HEK293 (cell line): Measurements from ENCODE around the gene ZBTB21.

ENCODE experiments used
- GLIS1 ChIP-seq: fragments of 450-650 bp; formaldehyde crosslinking; IDR thresholded peaks from 2 replicates; pipeline ENCODE4 v1.5.1; 2016; ENCODE audit warnings: missing biosample characterization, missing genetic modification characterization
- HOXD13 ChIP-seq: sonication (generic); formaldehyde crosslinking; IDR thresholded peaks from 2 replicates; pipeline ENCODE4 v1.8.0; 2022; ENCODE audit warnings: missing genetic modification reagents, borderline replicate concordance
- IKZF3 ChIP-seq: fragments of 450-650 bp; IDR thresholded peaks from 2 replicates; pipeline ENCODE4 v1.5.0; 2018; ENCODE audit warnings: missing biosample characterization, mild to moderate bottlenecking, missing genetic modification characterization, moderate library complexity
- KLF7 ChIP-seq: fragments of 450-650 bp; formaldehyde crosslinking; IDR thresholded peaks from 2 replicates; pipeline ENCODE4 v1.5.1; 2016; ENCODE audit warnings: missing biosample characterization, missing genetic modification characterization, borderline replicate concordance
- OSR2 ChIP-seq: fragments of 450-650 bp; formaldehyde crosslinking; IDR thresholded peaks from 2 replicates; pipeline ENCODE4 v1.5.1; 2016; ENCODE audit warnings: missing biosample characterization, missing genetic modification characterization
- OVOL3 ChIP-seq: fragments of 450-650 bp; formaldehyde crosslinking; IDR thresholded peaks from 2 replicates; pipeline ENCODE4 v1.5.1; 2016; ENCODE audit warnings: missing biosample characterization, missing genetic modification characterization
- PRDM1 ChIP-seq: fragments of 450-650 bp; formaldehyde crosslinking; IDR thresholded peaks from 2 replicates; pipeline ENCODE4; 2016; ENCODE audit warnings: missing biosample characterization, missing genetic modification characterization
- TCF7L2 ChIP-seq: IDR thresholded peaks from 2 replicates; pipeline ENCODE4 v1.6.1; 2011; ENCODE audit warnings: low read depth, mild to moderate bottlenecking, inconsistent platforms, low read length, moderate library complexity, borderline replicate concordance
- YY2 ChIP-seq: fragments of 450-650 bp; formaldehyde crosslinking; IDR thresholded peaks from 2 replicates; pipeline ENCODE4 v1.5.1; 2016; ENCODE audit warnings: missing biosample characterization, missing genetic modification characterization
- ZBTB20 ChIP-seq: fragments of 450-650 bp; formaldehyde crosslinking; IDR thresholded peaks from 2 replicates; pipeline ENCODE4 v1.5.1; 2016; ENCODE audit warnings: missing biosample characterization, missing genetic modification characterization
- ZNF155 ChIP-seq: fragments of 450-650 bp; formaldehyde crosslinking; IDR thresholded peaks from 2 replicates; pipeline ENCODE4 v1.5.1; 2016; ENCODE audit warnings: missing biosample characterization, missing genetic modification characterization
- ZNF341 ChIP-seq: fragments of 450-650 bp; formaldehyde crosslinking; IDR thresholded peaks from 2 replicates; pipeline ENCODE4; 2016; ENCODE audit warnings: low read depth, missing biosample characterization, missing genetic modification characterization
- ZNF571 ChIP-seq: fragments of 450-650 bp; formaldehyde crosslinking; IDR thresholded peaks from 2 replicates; pipeline ENCODE4 v1.5.0; 2017; ENCODE audit warnings: missing biosample characterization, missing genetic modification characterization
- ZNF596 ChIP-seq: fragments of 450-650 bp; IDR thresholded peaks from 2 replicates; pipeline ENCODE4 v1.5.0; 2018; ENCODE audit warnings: missing biosample characterization, mild to moderate bottlenecking, missing genetic modification characterization, moderate library complexity
- ZNF610 ChIP-seq: fragments of 450-650 bp; formaldehyde crosslinking; IDR thresholded peaks from 2 replicates; pipeline ENCODE4 v1.5.1; 2016; ENCODE audit warnings: missing biosample characterization, missing genetic modification characterization, borderline replicate concordance
- TF ChIP-seq, protein P1 (sequence below): fragments of 450-650 bp; formaldehyde crosslinking; IDR thresholded peaks from 2 replicates; pipeline ENCODE4 v1.5.1; 2017; ENCODE audit warnings: missing biosample characterization, missing genetic modification characterization
- TF ChIP-seq, protein P2 (sequence below): fragments of 450-650 bp; formaldehyde crosslinking; IDR thresholded peaks from 2 replicates; pipeline ENCODE4 v1.5.1; 2016; ENCODE audit warnings: missing biosample characterization, missing genetic modification characterization
- TF ChIP-seq, protein P3 (sequence below): fragments of 450-650 bp; formaldehyde crosslinking; IDR thresholded peaks from 2 replicates; pipeline ENCODE4 v1.5.1; 2016; ENCODE audit warnings: missing biosample characterization, missing genetic modification characterization
- TF ChIP-seq, protein P4 (sequence below): fragments of 450-650 bp; formaldehyde crosslinking; IDR thresholded peaks from 2 replicates; pipeline ENCODE4 v1.5.1; 2016; ENCODE audit warnings: missing biosample characterization, missing genetic modification characterization
- TF ChIP-seq, protein P5 (sequence below): fragments of 450-650 bp; formaldehyde crosslinking; IDR thresholded peaks from 2 replicates; pipeline ENCODE4 v1.5.1; 2016; ENCODE audit warnings: missing biosample characterization, missing genetic modification characterization

Gene ZBTB21

DNA sequence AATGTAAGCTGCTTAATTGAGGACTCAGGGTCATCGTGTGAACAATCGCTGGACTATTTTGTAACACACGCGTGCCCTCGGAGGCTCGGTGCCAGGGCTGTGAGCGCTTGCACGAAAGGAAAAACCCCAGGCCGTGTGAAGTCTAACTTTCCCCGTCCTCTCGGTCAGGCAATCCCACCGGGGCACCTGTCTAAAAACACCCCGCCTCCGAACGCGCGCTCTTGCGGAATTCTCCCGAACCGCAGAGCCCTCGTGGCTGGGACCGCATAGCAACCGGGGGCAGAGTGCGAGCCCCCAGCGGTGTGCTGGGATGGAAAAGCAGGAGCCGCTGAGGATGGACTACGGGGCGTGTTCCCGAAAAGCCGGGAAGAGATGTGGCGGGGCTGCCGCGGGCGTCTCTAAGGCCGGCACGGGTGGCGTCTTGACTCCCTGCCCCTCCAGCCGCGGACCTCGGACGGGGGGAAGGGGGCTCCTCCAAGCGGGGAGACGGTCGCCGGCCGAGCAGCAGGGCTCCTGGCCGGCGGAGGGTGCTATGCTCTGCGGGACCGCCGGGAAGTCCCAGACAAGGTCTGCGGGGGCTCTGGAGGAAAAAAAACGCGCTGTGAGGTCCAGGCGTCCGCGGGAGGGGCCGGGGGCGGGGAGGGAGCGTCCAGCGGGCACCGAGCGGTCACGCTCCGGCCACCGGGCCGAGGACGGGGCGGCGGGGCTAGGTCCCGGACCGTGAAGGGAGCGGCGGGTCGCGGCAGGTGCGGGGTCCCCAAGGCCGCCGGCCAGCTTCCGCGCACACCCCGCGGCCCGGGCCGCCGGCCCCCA, 936 bp downstream of the ZBTB21 start (continued):
- TF ChIP-seq, protein P1, sequence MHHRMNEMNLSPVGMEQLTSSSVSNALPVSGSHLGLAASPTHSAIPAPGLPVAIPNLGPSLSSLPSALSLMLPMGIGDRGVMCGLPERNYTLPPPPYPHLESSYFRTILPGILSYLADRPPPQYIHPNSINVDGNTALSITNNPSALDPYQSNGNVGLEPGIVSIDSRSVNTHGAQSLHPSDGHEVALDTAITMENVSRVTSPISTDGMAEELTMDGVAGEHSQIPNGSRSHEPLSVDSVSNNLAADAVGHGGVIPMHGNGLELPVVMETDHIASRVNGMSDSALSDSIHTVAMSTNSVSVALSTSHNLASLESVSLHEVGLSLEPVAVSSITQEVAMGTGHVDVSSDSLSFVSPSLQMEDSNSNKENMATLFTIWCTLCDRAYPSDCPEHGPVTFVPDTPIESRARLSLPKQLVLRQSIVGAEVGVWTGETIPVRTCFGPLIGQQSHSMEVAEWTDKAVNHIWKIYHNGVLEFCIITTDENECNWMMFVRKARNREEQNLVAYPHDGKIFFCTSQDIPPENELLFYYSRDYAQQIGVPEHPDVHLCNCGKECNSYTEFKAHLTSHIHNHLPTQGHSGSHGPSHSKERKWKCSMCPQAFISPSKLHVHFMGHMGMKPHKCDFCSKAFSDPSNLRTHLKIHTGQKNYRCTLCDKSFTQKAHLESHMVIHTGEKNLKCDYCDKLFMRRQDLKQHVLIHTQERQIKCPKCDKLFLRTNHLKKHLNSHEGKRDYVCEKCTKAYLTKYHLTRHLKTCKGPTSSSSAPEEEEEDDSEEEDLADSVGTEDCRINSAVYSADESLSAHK (tag by site-specific recombination): no peak
- TF ChIP-seq, protein P2, sequence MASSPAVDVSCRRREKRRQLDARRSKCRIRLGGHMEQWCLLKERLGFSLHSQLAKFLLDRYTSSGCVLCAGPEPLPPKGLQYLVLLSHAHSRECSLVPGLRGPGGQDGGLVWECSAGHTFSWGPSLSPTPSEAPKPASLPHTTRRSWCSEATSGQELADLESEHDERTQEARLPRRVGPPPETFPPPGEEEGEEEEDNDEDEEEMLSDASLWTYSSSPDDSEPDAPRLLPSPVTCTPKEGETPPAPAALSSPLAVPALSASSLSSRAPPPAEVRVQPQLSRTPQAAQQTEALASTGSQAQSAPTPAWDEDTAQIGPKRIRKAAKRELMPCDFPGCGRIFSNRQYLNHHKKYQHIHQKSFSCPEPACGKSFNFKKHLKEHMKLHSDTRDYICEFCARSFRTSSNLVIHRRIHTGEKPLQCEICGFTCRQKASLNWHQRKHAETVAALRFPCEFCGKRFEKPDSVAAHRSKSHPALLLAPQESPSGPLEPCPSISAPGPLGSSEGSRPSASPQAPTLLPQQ (tag by site-specific recombination): 0 out of 2 replicates have a peak, but pooled peaks have one; percentile 21
- TF ChIP-seq ZNF341 (tag by site-specific recombination) (0 out of 2 replicates have a peak, but pooled peaks have one; percentile 8), ZNF596 (tag by site-specific recombination) (0 out of 2 replicates have a peak, but pooled peaks have one; percentile 17), TCF7L2 (no peak), ZNF571 (tag by site-specific recombination) (no peak), HOXD13 (CRISPR knock-in tag) (no peak), ZNF610 (no peak), PRDM1 (tag by site-specific recombination) (peak; percentile 13; the same call in 1 of the 2 replicates), YY2 (tag by site-specific recombination) (no peak), ZBTB20 (tag by site-specific recombination) (peak; percentile 29), KLF7 (tag by site-specific recombination) (no peak), OVOL3 (tag by site-specific recombination) (no peak), OSR2 (tag by site-specific recombination) (no peak), IKZF3 (0 out of 2 replicates have a peak, but pooled peaks have one; percentile 10), ZNF155 (tag by site-specific recombination) (no peak), GLIS1 (tag by site-specific recombination) (peak; percentile 24; the same call in 1 of the 2 replicates)
- TF ChIP-seq, protein P3, sequence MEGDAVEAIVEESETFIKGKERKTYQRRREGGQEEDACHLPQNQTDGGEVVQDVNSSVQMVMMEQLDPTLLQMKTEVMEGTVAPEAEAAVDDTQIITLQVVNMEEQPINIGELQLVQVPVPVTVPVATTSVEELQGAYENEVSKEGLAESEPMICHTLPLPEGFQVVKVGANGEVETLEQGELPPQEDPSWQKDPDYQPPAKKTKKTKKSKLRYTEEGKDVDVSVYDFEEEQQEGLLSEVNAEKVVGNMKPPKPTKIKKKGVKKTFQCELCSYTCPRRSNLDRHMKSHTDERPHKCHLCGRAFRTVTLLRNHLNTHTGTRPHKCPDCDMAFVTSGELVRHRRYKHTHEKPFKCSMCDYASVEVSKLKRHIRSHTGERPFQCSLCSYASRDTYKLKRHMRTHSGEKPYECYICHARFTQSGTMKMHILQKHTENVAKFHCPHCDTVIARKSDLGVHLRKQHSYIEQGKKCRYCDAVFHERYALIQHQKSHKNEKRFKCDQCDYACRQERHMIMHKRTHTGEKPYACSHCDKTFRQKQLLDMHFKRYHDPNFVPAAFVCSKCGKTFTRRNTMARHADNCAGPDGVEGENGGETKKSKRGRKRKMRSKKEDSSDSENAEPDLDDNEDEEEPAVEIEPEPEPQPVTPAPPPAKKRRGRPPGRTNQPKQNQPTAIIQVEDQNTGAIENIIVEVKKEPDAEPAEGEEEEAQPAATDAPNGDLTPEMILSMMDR (tag by site-specific recombination): peak; percentile 86
- TF ChIP-seq, protein P4, sequence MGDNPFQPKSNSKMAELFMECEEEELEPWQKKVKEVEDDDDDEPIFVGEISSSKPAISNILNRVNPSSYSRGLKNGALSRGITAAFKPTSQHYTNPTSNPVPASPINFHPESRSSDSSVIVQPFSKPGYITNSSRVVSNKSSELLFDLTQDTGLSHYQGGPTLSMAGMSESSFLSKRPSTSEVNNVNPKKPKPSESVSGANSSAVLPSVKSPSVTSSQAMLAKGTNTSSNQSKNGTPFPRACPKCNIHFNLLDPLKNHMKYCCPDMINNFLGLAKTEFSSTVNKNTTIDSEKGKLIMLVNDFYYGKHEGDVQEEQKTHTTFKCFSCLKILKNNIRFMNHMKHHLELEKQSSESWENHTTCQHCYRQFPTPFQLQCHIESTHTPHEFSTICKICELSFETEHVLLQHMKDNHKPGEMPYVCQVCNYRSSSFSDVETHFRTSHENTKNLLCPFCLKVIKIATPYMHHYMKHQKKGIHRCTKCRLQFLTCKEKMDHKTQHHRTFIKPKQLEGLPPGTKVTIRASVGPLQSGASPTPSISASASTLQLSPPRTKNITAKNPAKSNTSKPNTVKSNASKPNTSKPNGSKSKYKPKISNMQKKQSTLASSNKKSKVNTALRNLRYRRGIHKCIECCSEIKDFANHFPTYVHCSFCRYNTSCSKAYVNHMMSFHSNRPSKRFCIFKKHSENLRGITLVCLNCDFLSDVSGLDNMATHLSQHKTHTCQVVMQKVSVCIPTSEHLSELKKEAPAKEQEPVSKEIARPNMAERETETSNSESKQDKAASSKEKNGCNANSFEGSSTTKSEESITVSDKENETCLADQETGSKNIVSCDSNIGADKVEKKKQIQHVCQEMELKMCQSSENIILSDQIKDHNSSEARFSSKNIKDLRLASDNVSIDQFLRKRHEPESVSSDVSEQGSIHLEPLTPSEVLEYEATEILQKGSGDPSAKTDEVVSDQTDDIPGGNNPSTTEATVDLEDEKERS (tag by site-specific recombination): no peak
- TF ChIP-seq, protein P5, sequence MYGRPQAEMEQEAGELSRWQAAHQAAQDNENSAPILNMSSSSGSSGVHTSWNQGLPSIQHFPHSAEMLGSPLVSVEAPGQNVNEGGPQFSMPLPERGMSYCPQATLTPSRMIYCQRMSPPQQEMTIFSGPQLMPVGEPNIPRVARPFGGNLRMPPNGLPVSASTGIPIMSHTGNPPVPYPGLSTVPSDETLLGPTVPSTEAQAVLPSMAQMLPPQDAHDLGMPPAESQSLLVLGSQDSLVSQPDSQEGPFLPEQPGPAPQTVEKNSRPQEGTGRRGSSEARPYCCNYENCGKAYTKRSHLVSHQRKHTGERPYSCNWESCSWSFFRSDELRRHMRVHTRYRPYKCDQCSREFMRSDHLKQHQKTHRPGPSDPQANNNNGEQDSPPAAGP: no peak
